Activated CD8-positive, alpha-beta T cell treated with anti-CD3 and anti-CD28 coated beads, Interleukin-2, amount 10 ng/mL, durations not matched to agents 7 days and 5 days (primary cell): ENCODE data around the gene MNT. TPM values are rescaled to one million over a fixed set of nuclear protein-coding genes. Genes with fewer than 3 reads are reported as not detected.

Source experiments
- ATAC-seq: fragments of 150-1000 bp; cut with Tn5 transposase; one replicate; pipeline ENCODE4 v1.10.0; 2021; ENCODE audit warnings: moderate library complexity
- CTCF ChIA-PET: fragments of 350-600 bp; sonication (Branson Sonifier 250); formaldehyde crosslinking; loops from one replicate; lab custom pipeline; 2021; ENCODE audit warnings: antibody characterized with exemption; lab: Charles Lee
- POLR2A ChIA-PET: fragments of 350-600 bp; sonication (Branson Sonifier 250); formaldehyde crosslinking; loops from one replicate; lab custom pipeline; 2021; ENCODE audit warnings: antibody characterized with exemption; lab: Charles Lee
- DNase-seq: peaks from one replicate; pipeline ENCODE4 v3.0.0-alpha.2; 2020
- H3K27ac Mint-ChIP-seq: one replicate; pipeline ENCODE4 v1.8.0; 2021; ENCODE audit warnings: mild to moderate bottlenecking, mixed read lengths
- H3K27me3 Mint-ChIP-seq: one replicate; pipeline ENCODE4 v1.8.0; 2021; ENCODE audit warnings: low read depth, mixed read lengths
- H3K36me3 Mint-ChIP-seq: one replicate; pipeline ENCODE4 v1.8.0; 2021; ENCODE audit warnings: low read depth, mixed read lengths
- H3K4me1 Mint-ChIP-seq: one replicate; pipeline ENCODE4 v1.8.0; 2021; ENCODE audit warnings: low read depth, mixed read lengths
- H3K4me3 Mint-ChIP-seq: one replicate; pipeline ENCODE4 v1.8.0; 2021; ENCODE audit warnings: mild to moderate bottlenecking, mixed read lengths
- H3K9me3 Mint-ChIP-seq: one replicate; pipeline ENCODE4 v1.8.0; 2022; ENCODE audit warnings: mixed read lengths; ENCODE audit not compliant: insufficient read depth
- total RNA-seq, 2 experiments: library from RNA; stranded (reverse); gene quantifications; one replicate each; pipeline ENCODE4 v1.2.3, GENCODE V29; 2021

Gene MNT
- total RNA-seq, 2 experiments from 2014 or later, result 24.1 to 24.2 TPM

DNA sequence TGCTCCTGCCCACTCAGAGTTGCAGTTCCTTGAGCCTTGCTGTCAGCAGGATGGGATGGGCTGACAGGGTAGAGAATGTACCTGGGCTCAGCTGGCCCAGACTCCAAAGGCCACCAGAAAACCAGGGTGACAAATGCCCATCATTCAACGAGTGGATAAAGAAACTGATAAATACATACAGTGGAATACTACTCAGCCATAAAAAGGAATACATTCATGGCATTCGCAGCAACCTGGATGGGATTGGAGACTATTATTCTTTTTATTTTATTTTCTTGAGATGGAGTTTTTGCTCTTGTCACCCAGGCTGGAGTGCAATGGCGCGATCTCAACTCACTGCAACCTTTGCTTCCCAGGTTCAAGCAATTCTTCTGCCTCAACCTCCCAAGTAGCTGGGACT lies 43.6 kb downstream of the MNT start:
- H3K27ac Mint-ChIP-seq, result no peak overlapping the region
- ATAC-seq, result no peak
- DNase-seq, result no peak
- no peaks in the 10 kb centered on the region for H3K36me3 Mint-ChIP-seq
- no peaks in the 10 kb centered on the region for H3K9me3 Mint-ChIP-seq
- ChIA-PET CTCF (no interaction called here), POLR2A (no interaction called here)
- H3K4me1 Mint-ChIP-seq, result peaks cover 19% of the 10 kb centered on the region
- no peak overlapping the region for H3K4me3 Mint-ChIP-seq
- no peaks in the 10 kb centered on the region for H3K27me3 Mint-ChIP-seq

DNA sequence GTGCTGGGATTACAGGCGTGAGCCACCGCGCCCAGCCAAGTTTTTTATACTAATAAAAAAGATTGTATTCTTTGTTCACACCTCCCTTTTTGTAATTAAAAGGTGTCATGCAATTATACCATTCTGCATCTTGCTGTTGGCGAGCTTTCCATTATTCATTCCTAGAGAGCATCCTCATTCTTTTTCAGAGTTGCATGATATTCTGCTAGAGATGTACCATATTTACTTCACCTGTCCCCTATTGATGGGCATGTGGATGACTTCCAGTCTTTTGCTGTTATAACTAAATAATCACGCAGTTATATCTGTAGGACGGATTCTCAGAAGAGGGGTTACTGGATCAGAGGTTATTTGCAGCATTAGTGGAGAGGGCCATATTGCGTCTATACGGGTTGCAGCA lies 46.5 kb downstream of the MNT start:
- peak overlapping the region; percentile 96 for H3K27ac Mint-ChIP-seq

DNA sequence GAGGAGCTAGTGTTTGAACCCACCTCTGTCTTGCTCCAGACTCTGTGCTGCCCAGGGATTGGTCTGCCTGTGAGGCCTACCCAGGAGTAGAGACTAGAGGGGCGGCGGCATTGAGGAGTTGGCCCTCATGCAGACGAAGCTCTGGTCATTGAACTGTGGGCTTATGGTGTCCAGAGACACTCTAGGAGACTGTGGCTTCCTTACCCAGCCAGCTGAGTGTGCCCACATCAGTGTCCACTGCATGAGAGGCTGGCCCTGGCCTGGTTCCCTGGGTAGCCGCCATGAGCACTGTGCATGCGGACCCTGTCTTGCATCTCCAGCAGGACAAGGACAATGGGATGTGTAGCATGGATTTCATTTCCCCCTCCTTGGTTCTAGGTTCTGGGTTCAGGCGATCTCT lies 49.6 kb downstream of the MNT start:
- CTCF ChIA-PET, result interaction anchor here (0.9 to 1.1 kb wide), 2 partner anchors 9 to 23 kb away, joined by 3 read pairs; no protein-coding TSS in a partner anchor
- POLR2A ChIA-PET, result no interaction called here
- ATAC-seq (no peak), DNase-seq (no peak)
- Mint-ChIP-seq H3K4me3 (no peak overlapping the region), H3K36me3 (no peaks in the 10 kb centered on the region), H3K9me3 (no peaks in the 10 kb centered on the region), H3K27me3 (no peaks in the 10 kb centered on the region), H3K4me1 (peaks cover 19% of the 10 kb centered on the region), H3K27ac (no peak overlapping the region)

More for the DNA sequence above, 46.5 kb downstream of the MNT start:
- H3K27me3 Mint-ChIP-seq, result no peaks in the 10 kb centered on the region
- ChIA-PET CTCF (interaction anchor here (0.8 to 3.0 kb wide), 11 partner anchors 10 to 460 kb away, joined by 3 to 36 read pairs (median 4); partner anchors contain the start of genes SGSM2, SMG6, SRR and TSR1), POLR2A (interaction anchor here (0.7 to 2.3 kb wide), 3 partner anchors 15 to 38 kb away, joined by 3 to 10 read pairs (median 5); partner anchors contain the start of genes SGSM2 and TSR1)
- no peak for DNase-seq
- no peak for ATAC-seq
- no peaks in the 10 kb centered on the region for H3K36me3 Mint-ChIP-seq
- no peaks in the 10 kb centered on the region for H3K9me3 Mint-ChIP-seq
- H3K4me1 Mint-ChIP-seq, result peaks cover 19% of the 10 kb centered on the region
- no peak overlapping the region for H3K4me3 Mint-ChIP-seq

DNA sequence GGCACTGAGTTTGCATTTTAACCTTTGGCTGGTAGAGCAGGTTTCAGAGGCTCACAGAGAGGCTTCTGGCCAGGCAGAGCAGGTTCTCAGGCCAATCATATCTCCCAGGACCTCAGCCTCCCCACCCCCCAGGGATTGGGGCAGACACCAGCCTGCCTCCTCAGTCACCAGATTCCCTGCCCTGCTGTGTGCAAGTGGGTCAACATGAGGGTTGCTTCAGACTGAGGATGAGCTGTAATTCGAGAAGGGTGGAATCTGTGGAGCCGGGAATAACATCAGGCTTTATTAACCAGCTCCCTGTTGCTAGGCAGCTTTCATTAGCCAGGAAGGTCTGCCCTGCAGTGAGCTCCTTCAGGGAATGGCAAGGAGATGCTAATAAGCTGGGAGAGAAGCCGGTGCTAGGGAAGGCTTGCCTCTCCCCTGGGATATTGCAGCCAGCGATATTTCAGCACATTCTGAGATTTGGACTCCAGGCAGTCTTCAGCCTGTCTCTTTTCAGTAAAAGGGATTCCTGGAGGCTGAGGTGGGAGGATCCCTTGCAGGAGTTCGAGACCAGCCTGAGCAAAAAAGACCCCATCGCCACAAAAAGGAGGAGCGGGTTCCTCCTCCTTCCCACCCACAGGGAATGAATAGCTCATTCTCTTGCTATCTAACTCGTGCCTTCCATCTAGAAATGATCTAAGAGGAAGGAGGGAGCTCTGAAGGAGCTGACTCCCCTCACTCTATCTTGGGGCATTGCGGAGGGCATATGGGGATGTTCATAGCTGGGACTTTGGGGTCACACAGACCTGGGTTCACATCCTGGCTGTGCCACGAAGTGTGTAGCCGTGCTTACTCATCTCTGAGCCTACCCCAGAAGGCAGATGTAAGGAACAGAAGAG lies 52.8 kb downstream of the MNT start:
- peaks cover 17% of the 10 kb centered on the region for H3K4me1 Mint-ChIP-seq
- no peaks in the 10 kb centered on the region for H3K27me3 Mint-ChIP-seq
- DNase-seq (no peak), ATAC-seq (no peak)
- no peak overlapping the region for H3K4me3 Mint-ChIP-seq
- H3K36me3 Mint-ChIP-seq, result peaks cover 7% of the 10 kb centered on the region
- ChIA-PET POLR2A (no interaction called here), CTCF (interaction anchor here (0.6 to 1.8 kb wide), 4 partner anchors 10 to 68 kb away, joined by 3 to 7 read pairs (median 5); no protein-coding TSS in a partner anchor)
- H3K9me3 Mint-ChIP-seq, result no peaks in the 10 kb centered on the region
- no peak overlapping the region for H3K27ac Mint-ChIP-seq

DNA sequence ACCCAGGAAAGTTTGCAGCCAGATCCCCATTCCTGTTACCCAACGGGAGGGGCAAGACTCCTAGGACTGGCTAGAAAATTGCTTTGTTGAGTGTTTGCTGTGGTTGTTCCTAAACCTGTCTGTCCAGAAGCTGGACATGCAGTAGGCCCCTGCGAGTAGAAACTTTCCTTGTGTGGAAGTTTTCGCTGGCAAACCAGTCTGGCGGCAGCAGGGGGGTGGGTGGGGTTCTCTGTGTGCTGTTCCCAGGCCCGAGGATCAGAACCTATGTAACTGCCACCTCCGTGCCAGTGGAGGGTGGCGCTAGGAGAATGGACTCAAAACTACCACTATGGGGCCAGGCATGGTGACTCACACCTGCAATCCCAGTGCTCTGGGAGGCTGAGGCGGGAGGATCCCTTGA lies 54.4 kb downstream of the MNT start:
- no peaks in the 10 kb centered on the region for H3K9me3 Mint-ChIP-seq
- H3K4me3 Mint-ChIP-seq, result no peak overlapping the region
- no peaks in the 10 kb centered on the region for H3K27me3 Mint-ChIP-seq
- POLR2A ChIA-PET, result interaction anchor here (1.7 kb wide), 1 partner anchor 10 kb away, joined by 9 read pairs; the partner anchor contains the start of genes SGSM2 and TSR1
- ATAC-seq, result no peak
- H3K36me3 Mint-ChIP-seq, result peaks cover 13% of the 10 kb centered on the region
- H3K27ac Mint-ChIP-seq, result no peak overlapping the region
- CTCF ChIA-PET, result no interaction called here
- no peak for DNase-seq
- H3K4me1 Mint-ChIP-seq, result peaks cover 21% of the 10 kb centered on the region

DNA sequence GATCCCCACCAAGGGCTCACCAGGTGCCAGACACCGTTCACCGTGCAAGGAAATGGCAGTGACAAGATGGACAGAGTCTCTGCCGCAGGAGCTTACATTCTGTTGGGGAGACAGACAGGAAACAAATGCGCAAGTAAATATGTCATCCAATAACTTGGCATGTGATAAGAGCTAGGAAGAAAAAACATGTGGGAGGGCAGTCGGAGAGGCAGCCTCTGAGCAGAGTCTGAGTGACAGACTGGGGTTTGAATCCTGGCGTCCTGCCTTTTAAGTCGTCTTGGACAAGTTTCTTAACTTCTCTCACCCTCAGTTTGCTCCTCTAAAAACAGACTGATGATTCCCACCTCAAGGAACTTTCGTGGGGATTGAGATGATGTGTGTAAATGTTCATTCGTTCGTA lies 56.3 kb downstream of the MNT start:
- H3K36me3 Mint-ChIP-seq, result peaks cover 17% of the 10 kb centered on the region
- H3K4me3 Mint-ChIP-seq, result no peak overlapping the region
- no peak overlapping the region for H3K27ac Mint-ChIP-seq
- ATAC-seq (no peak), DNase-seq (no peak)
- CTCF ChIA-PET, result interaction anchor here (1.1 to 1.2 kb wide), 2 partner anchors 8 to 9 kb away, joined by 3 to 4 read pairs; no protein-coding TSS in a partner anchor
- POLR2A ChIA-PET, result no interaction called here
- H3K4me1 Mint-ChIP-seq, result peaks cover 25% of the 10 kb centered on the region
- no peaks in the 10 kb centered on the region for H3K27me3 Mint-ChIP-seq
- no peaks in the 10 kb centered on the region for H3K9me3 Mint-ChIP-seq

DNA sequence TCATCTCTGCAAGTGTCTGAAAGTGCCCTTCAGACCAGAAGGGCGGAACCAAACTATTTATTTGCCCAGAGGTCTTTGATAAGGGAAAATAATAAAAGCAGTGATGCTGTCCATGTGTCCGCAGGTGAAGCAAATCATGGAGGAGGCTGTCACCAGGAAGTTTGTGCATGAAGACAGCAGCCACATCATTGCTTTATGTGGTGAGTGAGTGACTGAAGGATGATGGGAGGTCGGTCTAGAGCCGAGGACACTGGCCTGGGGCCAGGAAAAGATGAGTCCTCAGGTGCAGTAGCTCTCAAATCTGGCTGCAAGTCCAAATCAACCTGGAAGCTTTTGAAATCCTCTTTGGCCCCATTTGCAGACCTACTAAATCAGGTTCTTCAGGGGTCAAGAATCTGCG lies 57.4 kb downstream of the MNT start:
- ATAC-seq, result peak; percentile 70

DNA sequence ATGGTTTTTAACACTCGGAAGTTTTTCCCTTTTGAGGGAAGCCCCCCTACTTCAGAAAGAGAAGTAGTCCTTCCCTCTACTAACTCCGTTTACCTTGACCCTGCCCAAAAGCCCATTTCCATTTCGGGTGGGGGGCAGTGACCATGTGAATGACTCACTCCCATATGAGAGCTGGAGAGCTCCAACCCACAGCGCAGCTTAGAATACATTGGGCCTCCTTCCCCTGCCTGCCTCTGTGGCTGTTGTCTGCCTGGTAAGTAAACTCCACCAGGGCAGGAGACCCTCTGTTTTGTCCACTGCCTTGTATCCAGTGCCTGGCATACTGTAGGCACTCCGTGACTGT lies 62.6 kb downstream of the MNT start:
- ChIA-PET CTCF (interaction anchor here (1.1 to 5.0 kb wide), 6 partner anchors 10 to 617 kb away, joined by 3 to 36 read pairs (median 4); partner anchors contain the start of gene HIC1), POLR2A (interaction anchor here (0.6 to 1.3 kb wide), 4 partner anchors 15 to 93 kb away, joined by 3 to 4 read pairs (median 3); no protein-coding TSS in a partner anchor)
- ATAC-seq (no peak), DNase-seq (no peak)
- Mint-ChIP-seq H3K36me3 (peaks cover 20% of the 10 kb centered on the region), H3K4me3 (peak overlapping the region; percentile 73), H3K4me1 (peaks cover 21% of the 10 kb centered on the region), H3K27ac (peak overlapping the region; percentile 71), H3K9me3 (no peaks in the 10 kb centered on the region), H3K27me3 (no peaks in the 10 kb centered on the region)

More for the DNA sequence above, 57.4 kb downstream of the MNT start:
- ChIA-PET POLR2A (no interaction called here), CTCF (no interaction called here)
- DNase-seq, result peak; percentile 52
- H3K9me3 Mint-ChIP-seq, result no peaks in the 10 kb centered on the region
- no peaks in the 10 kb centered on the region for H3K27me3 Mint-ChIP-seq
- H3K4me1 Mint-ChIP-seq, result peaks cover 26% of the 10 kb centered on the region
- H3K36me3 Mint-ChIP-seq, result peaks cover 17% of the 10 kb centered on the region
- no peak overlapping the region for H3K4me3 Mint-ChIP-seq
- H3K27ac Mint-ChIP-seq, result no peak overlapping the region

DNA sequence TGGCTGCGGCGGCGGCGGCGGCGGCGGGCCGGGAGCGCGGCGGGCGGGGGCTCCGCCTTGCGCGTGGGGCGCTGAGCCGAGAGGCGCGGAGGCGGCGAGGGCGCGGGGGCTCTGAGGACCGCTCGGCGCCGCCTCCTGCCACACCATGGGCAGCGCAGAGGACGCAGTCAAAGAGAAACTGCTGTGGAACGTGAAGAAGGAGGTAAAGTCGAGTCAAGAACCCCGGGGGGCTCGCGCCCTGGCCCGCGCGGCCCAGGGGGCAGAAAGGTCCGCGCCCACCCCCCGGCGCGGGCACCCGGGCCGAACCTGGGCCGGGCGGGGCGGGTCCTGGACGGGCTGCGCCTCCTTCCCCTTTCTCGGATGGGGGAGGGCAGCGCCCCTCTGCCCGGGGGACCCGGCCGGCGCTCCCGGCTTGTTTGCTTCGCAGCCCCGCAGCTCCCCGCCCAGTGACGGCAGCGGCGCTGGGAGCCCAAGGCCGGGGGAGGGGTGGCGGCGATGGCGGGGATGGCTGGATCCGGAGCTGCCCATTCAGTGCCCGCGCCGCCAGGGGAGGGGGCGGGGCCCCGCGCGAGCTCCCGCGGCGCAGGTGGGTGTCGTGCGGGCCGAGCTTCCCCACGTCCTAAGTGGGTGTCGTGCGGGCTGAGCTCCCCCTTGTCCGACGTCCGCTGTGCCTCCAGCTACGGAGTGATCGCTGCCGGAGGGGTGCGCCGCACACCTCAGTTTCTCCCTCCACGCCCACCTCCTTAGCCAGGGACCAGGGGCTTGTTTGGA lies 63.1 kb downstream of the MNT start:
- Mint-ChIP-seq H3K27ac (peak overlapping the region; percentile 71), H3K27me3 (no peaks in the 10 kb centered on the region), H3K9me3 (no peaks in the 10 kb centered on the region), H3K4me3 (peak overlapping the region; percentile 99), H3K36me3 (peaks cover 20% of the 10 kb centered on the region), H3K4me1 (peaks cover 16% of the 10 kb centered on the region)
- ATAC-seq (peak; percentile 47), DNase-seq (peak; percentile 58)
- POLR2A ChIA-PET, result interaction anchor here (0.6 to 2.0 kb wide), 6 partner anchors 8 to 93 kb away, joined by 3 to 9 read pairs (median 3); no protein-coding TSS in a partner anchor
- CTCF ChIA-PET, result interaction anchor here (1.1 to 5.0 kb wide), 6 partner anchors 11 to 617 kb away, joined by 3 to 36 read pairs (median 4); partner anchors contain the start of gene HIC1

DNA sequence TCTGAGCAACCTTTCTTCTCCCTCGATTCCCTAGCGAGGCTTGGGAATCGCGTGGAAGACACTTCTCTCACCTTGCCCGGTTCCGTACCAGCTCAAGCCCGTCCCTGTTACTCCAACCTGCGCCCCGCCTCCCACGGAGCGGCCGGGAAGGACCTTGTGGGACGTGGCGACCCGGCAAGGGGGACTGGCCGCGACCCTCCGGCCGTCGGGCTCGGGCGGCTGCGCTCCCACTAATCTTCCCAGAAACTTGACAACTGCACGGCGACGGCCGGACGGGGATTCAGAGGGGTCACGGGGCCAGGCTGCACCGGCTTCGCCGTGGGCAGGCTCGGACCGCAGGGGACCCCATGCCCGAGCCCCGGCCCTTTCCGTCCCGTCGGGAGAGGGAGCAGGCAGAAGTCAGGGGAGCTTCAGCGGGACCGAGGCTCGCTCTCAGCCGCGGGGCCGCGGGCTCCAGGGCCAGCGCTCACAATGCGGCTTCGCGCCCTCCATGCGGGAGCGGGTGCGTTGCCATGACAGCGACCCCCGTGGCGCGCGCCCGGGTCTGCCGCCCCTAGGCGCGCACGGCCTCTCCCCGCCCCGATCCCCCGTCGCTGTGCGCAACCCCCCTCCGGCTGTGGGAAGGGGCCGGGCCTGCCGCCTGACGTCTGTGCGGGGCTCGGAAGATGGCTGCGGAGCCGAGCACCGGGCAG lies 63.9 kb downstream of the MNT start, which contains the start of gene SGSM2:
SGSM2 (plus strand) TSS at position 650 of the 692 bp plus-strand sequence. CDS start 188 bp downstream, outside the sequence.
- DNase-seq (peak; percentile 74), ATAC-seq (peak; percentile 50)
- H3K27ac Mint-ChIP-seq, result peak within 1 kb of the TSS; percentile 96
- peaks cover 18% of the 10 kb centered on the region for H3K36me3 Mint-ChIP-seq
- H3K9me3 Mint-ChIP-seq, result no peaks in the 10 kb centered on the region
- CTCF ChIA-PET, result interaction anchor here (0.9 to 5.0 kb wide), 11 partner anchors 16 to 616 kb away, joined by 3 to 36 read pairs (median 4); partner anchors contain the start of gene HIC1
- POLR2A ChIA-PET, result interaction anchor here (0.6 to 2.0 kb wide), 15 partner anchors 9 to 507 kb away, joined by 3 to 10 read pairs (median 4); partner anchors contain the start of genes HIC1, RPA1 and SMYD4
- peaks cover 11% of the 10 kb centered on the region for H3K4me1 Mint-ChIP-seq
- H3K4me3 Mint-ChIP-seq, result peak within 1 kb of the TSS; percentile 99
- no peaks in the 10 kb centered on the region for H3K27me3 Mint-ChIP-seq
